Activated naive CD8-positive, alpha-beta T cell treated with anti-CD3 and anti-CD28 coated beads, Interleukin-2, amount 50 U/mL, for 16 hours (primary cell): ENCODE measurements around the gene MYH2.
"Not testable (repeated sequence)": the region's sequence is repeated elsewhere in the genome, so short reads cannot be mapped to it uniquely, and the experiment has no call there.

ENCODE experiments used
- DNase-seq: peaks from one replicate; pipeline ENCODE4 v3.0.0-alpha.2; 2020; ENCODE audit warnings: low read depth, low spot score

MYH2 gene

GRCh38 chr17:10549096-10549842 is at the start of gene MYH2:
Gene MYH2, minus strand, starts transcription at chr17:10549658. Its CDS starts 1,738 bp downstream, at chr17:10547920.
- no peak for DNase-seq

GRCh38 chr17:10598621-10599020 is 49.2 kb upstream of the MYH2 start:
- DNase-seq: no peak

GRCh38 chr17:10589553-10590145 is 40.2 kb upstream of the MYH2 start:
- DNase-seq: no peak

GRCh38 chr17:10585529-10585928 is 36.1 kb upstream of the MYH2 start:
- DNase-seq: no peak

- DNase-seq: no peak
Measured at GRCh38 chr17:10583834-10584233, 34.4 kb upstream of the MYH2 start.

- DNase-seq: no peak
Measured at GRCh38 chr17:10579270-10579669, 29.8 kb upstream of the MYH2 start.

- no peak for DNase-seq
Measured at GRCh38 chr17:10574324-10574723, 24.9 kb upstream of the MYH2 start.

GRCh38 chr17:10563991-10564660 is 14.7 kb upstream of the MYH2 start:
- no peak for DNase-seq

GRCh38 chr17:10558049-10558448 is 8.6 kb upstream of the MYH2 start:
- no peak for DNase-seq

GRCh38 chr17:10557422-10557821 is 8.0 kb upstream of the MYH2 start:
- no peak for DNase-seq

- no peak for DNase-seq
Measured at GRCh38 chr17:10556301-10557005, 7.0 kb upstream of the MYH2 start.

GRCh38 chr17:10550014-10550413 is 556 bp upstream of the MYH2 start:
- DNase-seq: no peak

GRCh38 chr17:10547351-10547750 is 2.1 kb downstream of the MYH2 start:
- no peak for DNase-seq

GRCh38 chr17:10543486-10543885 is 6.0 kb downstream of the MYH2 start:
- DNase-seq: not testable (repeated sequence)

- not testable (repeated sequence) for DNase-seq
Measured at GRCh38 chr17:10541179-10541578, 8.3 kb downstream of the MYH2 start.

- no peak for DNase-seq
Measured at GRCh38 chr17:10532026-10532425, 17.4 kb downstream of the MYH2 start.

GRCh38 chr17:10527419-10527818 is 22.0 kb downstream of the MYH2 start:
- DNase-seq: no peak

GRCh38 chr17:10526517-10526916 is 22.9 kb downstream of the MYH2 start:
- DNase-seq: no peak

GRCh38 chr17:10523064-10523463 is 26.4 kb downstream of the MYH2 start:
- no peak for DNase-seq

GRCh38 chr17:10521949-10522348 is 27.5 kb downstream of the MYH2 start:
- no peak for DNase-seq

- DNase-seq: no peak
Measured at GRCh38 chr17:10518271-10519037, 31.0 kb downstream of the MYH2 start, which contains the start of gene MYH1. Gene MYH1, minus strand, starts transcription at chr17:10518542. Its CDS starts 1,900 bp downstream, at chr17:10516642.
